ENCODE measurements around the gene GPATCH4. TPM values are rescaled to one million over a fixed set of nuclear protein-coding genes. Genes with fewer than 3 reads are reported as not detected.
"Not testable (repeated sequence)": the region's sequence is repeated elsewhere in the genome, so short reads cannot be mapped to it uniquely, and the experiment has no call there.

The GPATCH4 gene
- 8.9 and 9.9 TPM in 2 replicates for total RNA-seq

DNA sequence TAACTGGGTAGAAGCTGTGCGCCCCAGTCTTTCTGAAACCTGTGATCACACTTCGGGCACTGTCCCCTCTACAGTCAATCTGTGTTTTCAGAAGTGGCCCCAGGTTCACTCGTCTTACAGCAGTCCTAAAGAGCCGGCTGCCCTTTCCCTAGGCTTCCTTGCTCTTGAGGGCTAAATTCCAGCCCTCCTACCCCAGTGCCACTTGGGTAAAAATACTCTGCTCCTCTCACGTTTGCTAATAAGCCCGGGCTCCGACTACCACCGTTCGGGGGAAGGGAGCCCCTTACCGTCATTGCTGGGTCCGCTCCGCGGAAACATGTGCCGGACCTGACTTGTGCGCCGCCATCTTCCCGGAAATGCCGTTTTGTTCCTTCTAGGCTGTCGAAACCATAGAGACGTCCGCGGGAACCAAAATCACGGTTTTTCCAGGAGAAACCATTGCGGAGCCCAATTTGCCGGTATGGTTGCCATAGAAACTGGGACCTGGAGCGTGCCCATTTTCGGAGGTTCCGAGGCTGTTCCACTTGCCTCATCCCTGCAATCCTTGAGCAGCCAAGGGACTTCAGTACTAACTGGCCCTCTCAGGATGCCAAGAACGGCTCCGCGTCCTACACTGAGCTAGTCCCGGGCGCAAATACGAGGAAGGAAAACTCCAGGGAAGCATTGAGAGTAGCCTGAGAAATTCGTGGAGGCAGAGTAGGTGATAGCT is at the start of gene GPATCH4:
Gene GPATCH4 (minus strand): TSS at position 358 of the 709 bp plus-strand sequence.
- DNase-seq (ENCODE audit: low read depth in 2 of 2) = peak; percentile 82 to 89

DNA sequence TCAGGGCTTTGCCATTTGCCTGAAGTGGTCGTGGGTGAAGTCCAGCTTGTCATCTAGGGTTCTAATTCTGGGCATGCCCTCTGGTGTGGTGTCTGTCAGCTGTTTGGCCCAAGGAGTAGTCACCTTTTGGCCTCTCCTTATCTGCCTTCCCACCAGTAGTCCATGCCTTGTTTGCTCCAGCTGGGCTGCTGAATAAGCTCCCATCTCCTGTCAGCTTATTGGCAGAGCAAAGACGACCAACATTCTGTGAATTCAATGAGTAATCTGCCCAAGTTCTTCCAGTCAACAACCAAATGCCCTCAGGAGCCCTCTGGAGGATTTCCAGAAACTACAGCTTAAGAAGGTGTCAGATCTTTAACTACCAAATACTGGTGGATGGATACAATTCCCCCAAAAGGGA is 47.7 kb upstream of the GPATCH4 start:
- DNase-seq (ENCODE audit: low read depth in 2 of 2) = no peak

DNA sequence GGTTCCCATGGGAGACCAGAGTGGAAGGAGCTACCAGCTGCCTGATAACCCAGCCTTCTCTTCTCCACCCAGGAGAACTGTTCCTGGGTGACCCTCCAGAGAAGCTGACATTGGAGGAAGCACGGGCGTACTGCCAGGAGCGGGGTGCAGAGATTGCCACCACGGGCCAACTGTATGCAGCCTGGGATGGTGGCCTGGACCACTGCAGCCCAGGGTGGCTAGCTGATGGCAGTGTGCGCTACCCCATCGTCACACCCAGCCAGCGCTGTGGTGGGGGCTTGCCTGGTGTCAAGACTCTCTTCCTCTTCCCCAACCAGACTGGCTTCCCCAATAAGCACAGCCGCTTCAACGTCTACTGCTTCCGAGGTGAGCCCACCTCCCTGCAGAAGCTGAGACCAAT is 47.2 kb upstream of the GPATCH4 start:
- no peak for DNase-seq (ENCODE audit: low read depth in 2 of 2)

DNA sequence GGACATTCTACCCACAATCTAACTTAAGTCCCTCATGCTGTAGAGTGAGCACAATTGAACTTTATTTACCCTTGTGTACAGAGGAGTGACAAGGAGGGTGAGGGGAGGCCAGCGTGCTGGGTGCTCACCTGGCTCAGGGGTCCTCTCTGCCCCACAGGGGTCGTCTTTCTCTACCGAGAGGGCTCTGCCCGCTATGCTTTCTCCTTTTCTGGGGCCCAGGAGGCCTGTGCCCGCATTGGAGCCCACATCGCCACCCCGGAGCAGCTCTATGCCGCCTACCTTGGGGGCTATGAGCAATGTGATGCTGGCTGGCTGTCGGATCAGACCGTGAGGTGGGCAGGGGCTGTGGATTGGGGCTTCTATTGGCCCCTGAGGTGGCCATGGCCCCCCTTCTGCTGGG is 46.1 kb upstream of the GPATCH4 start:
- DNase-seq (ENCODE audit: low read depth in 2 of 2) = no peak

DNA sequence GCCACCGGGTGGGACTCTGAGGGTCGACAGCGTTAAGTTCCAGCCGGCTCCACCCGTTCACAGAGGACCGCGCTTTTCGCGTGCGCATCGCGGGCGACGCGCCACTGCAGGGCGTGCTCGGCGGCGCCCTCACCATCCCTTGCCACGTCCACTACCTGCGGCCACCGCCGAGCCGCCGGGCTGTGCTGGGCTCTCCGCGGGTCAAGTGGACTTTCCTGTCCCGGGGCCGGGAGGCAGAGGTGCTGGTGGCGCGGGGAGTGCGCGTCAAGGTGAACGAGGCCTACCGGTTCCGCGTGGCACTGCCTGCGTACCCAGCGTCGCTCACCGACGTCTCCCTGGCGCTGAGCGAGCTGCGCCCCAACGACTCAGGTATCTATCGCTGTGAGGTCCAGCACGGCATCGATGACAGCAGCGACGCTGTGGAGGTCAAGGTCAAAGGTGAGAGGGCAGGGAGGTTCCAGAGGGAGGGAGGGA is 45.5 kb upstream of the GPATCH4 start:
- DNase-seq (ENCODE audit: low read depth in 2 of 2) = no peak

DNA sequence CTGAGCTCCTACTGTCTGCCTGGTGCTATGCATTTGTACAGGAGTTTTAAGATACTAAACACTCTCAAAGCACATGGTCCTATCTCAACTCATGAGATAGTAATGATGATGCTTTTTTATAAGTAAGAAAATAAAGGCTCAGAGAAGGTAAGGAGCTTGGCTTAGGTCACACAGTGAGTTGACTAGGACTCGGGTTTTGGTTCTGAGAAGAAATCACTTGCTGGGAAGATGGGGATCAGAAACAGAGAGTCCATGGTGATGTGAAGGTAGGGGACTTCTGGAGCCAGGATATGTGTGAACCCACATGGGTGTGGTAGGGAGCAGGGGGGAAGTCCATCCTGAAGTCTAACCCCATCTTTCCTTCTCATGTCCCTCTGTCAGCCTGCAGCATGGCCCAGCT is 44.4 kb upstream of the GPATCH4 start:
- no peak for DNase-seq (ENCODE audit: low read depth in 2 of 2)

DNA sequence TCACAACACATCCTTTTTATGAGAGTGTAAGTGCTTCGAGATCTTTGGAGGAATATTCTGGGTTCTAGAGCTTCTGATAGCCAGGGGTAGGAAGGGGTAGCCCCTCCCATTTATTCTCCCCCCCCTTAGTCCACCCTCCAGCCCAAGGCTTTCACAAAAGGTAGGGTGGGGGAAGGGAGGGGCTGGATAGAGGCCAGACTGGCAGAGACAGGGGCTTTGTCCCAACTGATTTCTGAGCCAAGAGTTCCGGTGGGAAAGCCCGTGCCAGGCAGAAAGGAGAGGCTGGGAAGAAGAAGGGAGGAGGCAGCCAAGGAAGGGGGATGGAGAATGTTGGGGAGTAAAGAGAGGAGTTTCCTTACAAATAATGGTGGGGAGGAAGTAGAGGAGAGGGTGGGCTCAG is 43.8 kb upstream of the GPATCH4 start:
- no peak for DNase-seq (ENCODE audit: low read depth in 2 of 2)

DNA sequence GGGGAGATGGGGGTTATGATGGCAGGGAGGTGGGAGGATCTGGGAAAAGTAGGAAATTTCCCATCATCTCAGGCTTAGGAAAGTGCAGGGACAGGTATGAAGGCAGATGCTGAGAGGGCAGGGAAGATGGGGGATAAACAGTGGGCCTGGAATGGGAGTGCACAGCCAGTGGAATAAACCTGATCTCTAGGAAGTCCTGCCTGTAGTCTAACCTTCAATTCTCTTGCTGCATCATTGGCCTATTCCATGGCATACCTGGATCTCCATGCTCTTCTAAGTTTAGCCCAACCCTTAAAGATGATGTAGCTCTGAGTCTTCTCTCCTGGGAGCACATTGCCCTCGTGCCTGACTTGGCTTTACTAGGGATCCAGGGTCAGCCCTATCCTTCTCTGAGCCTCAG is 43.4 kb upstream of the GPATCH4 start:
- no peak for DNase-seq (ENCODE audit: low read depth in 2 of 2)

DNA sequence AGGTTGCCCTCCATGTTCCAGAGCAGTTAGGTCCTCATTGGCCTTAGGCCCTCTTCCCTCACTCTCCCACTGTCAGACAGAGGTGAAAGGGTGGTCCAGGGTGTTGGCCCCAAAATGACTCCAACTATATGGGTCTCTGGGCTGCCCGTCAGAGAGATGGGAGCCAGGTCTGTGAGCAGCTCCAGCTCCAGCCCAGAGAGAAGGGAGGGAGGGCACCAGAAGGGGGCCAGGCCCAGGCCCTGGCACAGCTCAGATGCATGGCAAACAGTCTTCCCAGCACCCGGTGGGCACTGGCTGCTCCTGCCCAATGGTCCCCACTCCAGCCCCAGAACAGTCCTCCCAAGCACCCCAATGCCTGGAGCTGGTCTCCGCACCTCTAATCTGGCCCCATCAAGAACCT is 42.9 kb upstream of the GPATCH4 start:
- DNase-seq (ENCODE audit: low read depth in 2 of 2) = no peak

DNA sequence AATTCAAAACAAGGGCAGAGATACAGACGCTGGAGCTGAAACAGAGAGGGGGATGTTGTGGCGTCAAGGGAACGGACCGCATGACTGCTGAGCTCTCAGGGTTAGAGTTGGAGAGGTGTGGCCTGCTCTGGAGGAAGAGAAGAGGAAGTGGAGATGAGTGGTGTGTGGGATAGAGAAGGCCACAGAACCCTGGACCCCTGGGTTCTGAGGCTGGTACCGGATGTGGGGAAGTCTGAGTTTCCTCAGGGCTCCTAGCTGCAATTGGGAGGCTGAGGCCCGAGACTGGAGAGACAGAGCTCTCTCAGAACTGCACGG is 42.5 kb upstream of the GPATCH4 start:
- no peak for DNase-seq (ENCODE audit: low read depth in 2 of 2)

DNA sequence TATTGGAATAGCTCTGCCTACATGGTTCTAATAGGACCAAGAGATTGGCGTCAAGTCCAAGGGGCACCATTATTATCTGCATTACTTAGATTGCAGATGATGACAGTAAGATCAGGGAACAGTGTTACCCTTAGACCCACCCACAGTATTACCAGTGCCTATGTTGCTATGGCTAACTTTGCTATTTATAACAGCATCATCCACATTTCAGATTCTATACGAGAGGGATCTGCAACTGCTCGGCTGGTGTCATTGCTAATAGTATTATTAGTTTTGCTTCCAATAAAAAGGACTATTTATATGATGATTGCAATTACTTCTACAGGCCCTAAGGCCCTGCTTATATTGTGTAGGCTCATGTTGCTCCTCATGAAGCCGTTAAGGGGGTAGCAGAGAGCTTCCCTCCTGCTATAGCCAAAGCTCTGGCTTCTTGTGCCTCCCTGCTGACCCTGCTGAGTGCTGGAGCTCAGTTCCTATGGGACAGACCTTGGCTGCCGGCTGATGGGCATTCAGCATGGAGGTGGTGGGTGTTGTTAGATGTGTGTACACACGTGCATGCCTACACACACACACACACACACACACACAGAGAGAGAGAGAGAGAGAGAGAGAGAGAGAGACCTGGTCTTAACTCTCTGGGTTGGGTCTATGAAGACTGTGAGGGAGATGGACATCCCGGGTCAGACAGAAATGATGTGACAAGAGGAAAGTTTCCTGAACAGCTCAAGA is 41.9 kb upstream of the GPATCH4 start:
- DNase-seq (ENCODE audit: low read depth in 2 of 2) = no peak

DNA sequence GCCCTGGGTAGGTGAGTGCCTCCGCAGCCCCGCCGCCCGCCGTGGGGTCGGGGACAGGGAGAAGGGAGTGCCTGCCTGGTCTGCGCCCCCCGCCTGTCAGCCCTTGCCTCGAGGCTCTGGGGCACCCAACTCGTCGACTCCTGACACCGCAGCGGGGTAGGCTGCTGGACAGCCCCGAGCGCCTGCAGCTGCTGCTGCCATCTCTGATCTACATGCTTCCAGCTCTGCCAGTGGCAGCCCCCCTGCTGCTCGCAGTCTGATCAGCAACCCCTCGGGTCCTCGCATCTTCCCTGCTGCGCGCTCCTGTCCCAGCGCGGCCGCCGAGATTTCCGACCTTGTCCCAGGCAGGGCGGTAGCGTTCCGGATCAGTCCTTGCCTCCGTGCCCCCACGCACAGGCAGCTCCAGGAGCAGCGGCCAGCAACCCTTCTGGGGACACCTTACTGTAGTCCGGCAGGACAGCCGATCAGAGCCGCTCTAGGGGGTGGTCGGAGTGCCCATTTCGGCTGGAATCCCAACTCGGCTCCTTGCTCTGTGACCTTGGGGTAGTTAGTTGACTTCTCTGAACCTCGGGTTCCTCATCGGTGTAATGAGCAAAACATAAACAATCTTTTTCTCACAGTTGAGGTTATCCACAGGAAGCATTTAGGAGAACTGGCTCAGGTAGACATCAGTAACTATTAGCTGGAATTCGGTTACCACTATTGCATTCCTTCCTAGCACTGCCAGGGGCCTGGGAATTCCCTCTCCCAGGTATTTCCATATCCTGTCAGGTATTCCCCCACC is 41.2 kb upstream of the GPATCH4 start:
- DNase-seq (ENCODE audit: low read depth in 2 of 2) = no peak

DNA sequence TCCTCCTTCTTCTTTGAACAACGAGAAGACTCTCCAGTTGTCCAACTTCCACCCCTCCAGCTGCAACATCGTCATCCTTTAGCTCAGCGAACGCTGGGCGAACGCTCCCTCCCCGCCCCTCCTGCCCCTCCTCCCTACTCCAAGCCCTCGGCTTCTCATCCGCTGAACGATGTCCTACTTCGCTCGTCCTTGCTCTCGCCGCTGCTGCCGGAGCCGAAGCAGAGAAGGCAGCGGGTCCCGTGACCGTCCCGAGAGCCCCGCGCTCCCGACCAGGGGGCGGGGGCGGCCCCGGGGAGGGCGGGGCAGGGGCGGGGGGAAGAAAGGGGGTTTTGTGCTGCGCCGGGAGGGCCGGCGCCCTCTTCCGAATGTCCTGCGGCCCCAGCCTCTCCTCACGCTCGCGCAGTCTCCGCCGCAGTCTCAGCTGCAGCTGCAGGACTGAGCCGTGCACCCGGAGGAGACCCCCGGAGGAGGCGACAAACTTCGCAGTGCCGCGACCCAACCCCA is 40.5 kb upstream of the GPATCH4 start, which contains the start of gene BCAN:
Gene BCAN (plus strand): TSS at position 357 of the 504 bp plus-strand sequence. CDS start 3,938 bp downstream, outside the sequence.
- no peak for DNase-seq (ENCODE audit: low read depth in 2 of 2)

DNA sequence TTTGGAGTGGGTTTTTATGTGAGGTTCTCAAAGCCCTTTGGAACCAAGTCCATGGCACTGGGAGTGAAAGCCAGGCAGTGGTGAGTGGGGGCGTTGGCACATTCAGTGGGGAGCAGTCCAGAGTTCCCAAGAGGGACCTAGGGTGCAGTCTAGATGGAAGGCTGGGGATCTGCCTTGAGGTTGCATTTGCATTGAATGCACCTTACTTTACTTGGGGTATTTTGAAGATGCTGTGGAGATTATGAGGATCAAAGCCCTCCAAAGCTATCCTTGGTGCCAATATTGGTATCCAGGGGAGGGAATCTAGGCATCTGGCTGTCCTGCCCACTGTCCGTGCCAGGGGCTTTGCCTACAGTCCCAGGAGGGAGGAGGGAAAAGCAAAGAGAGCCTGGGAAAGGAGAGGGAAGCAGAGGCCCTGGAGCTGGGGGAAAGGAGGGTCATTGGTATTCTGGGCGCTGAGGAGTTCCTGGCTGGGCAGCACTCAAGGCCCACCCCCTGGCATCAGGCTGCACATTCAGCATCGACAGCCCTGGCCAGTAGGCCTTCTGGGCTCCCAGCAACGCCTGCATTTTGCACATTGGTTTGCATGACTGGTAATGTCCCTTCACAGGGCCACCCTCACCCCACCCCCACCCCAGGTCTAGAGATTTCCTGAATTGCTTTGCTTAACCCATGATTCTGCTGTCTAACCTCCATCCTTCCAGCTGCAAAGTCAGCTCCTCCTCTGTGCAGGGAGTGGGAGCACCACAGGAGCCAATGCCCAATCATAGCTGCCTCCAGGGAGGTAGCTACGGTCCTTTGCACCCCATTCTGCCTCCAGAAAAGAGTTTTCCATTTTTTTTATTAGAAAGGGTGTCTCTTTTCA is 39.8 kb upstream of the GPATCH4 start:
- DNase-seq (ENCODE audit: low read depth in 2 of 2) = no peak

DNA sequence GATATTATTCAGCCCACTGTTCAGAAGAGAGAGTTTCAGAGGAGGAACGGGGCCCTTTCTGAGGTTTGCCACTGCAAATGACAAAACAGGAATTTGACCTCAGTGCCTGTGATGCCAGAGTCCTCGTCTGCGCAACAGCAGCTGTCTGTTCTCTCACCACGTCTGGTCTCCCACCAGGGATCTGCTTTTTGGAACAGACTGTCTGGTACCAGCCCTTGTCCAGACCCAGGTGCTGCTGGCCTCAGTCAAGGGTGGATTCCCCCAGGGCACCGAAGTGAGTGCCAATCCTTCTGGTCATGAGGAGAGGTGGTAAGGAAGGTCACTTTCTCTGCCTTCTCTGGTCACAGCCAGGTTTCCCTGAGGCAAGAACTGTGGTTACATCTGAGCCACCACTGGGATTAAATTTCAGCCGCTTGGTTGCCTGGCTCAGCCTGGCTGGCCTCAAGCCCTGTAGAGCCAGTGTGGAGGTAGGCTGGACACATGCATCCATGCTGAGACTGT is 38.4 kb upstream of the GPATCH4 start:
- no peak for DNase-seq (ENCODE audit: low read depth in 2 of 2)

DNA sequence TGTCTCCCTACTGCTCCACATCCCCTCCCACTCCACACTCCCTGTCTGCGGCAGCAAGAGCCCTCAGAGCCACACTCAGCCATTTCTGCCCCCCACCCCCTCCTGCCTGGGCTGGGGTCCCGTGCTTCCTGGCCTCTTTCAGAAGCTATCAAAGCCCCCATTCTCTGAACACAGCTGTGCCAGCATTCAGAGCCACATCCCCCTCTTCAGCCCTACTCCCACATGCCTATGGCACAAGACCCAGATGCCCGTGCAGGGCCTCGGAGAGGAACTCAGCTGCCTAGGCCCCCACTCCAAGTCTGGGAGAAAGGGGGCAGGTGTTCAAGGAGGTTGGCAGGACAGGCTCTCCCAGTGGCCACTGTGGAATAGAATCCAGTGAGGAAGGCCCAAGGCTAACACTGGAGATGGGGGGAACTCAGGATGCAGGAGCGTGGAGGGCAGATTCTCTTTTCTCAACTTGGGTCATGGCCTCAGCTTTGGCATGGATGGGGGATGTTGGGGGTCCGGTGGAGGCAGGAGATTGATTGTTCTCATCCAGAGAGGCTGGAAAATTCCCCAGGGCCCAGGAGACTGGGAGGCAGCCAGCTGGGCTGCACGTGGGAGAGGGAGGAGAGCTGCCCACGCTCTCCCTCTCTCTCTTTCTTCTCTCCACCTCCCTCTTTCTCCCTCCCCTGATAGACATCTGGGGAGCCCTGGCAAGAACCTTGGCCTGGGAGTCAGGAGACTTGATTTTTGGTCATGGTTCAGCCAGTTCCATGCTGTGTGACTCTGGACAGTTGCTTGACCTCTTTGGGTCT is 37.1 kb upstream of the GPATCH4 start:
- DNase-seq (ENCODE audit: low read depth in 2 of 2) = no peak

DNA sequence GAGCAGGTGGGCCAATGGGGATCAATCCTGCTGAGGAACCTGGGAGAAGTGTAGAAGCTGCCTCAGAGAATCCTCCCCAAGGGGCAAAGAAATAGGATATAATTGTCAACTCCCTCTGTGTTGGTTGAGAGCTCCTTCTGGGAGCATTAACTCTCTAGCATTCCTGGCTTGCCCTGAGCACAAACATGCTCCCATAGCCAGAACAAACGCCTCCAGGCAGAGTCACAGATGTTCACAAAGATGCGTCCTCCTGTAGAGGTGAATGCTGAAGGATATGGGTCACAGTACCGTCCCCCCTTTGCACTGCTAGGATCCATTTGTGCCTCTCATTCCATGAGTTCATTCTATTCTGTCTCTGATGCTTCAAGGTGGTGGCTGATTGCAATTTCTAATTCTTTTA is 31.1 kb upstream of the GPATCH4 start:
- no peak for DNase-seq (ENCODE audit: low read depth in 2 of 2)

DNA sequence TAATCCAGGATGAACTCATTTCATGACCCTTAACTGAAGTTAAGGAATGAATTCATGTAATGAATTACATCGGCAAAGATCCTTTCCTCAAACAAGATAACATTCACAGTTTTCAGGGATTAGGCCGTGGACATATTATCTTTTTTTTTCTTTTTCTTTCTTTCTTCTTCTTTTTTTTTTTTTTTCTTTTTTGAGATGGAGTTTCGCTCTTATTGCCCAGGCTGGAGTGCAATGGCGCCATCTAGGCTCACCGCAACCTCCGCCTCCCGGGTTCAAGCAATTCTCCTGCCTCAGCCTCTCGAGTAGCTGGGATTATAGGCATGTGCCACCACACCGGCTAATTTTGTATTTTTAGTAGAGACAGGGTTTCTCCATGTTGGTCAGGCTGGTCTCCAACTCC is 29.9 kb upstream of the GPATCH4 start:
- not testable (repeated sequence) for DNase-seq (ENCODE audit: low read depth in 2 of 2)

DNA sequence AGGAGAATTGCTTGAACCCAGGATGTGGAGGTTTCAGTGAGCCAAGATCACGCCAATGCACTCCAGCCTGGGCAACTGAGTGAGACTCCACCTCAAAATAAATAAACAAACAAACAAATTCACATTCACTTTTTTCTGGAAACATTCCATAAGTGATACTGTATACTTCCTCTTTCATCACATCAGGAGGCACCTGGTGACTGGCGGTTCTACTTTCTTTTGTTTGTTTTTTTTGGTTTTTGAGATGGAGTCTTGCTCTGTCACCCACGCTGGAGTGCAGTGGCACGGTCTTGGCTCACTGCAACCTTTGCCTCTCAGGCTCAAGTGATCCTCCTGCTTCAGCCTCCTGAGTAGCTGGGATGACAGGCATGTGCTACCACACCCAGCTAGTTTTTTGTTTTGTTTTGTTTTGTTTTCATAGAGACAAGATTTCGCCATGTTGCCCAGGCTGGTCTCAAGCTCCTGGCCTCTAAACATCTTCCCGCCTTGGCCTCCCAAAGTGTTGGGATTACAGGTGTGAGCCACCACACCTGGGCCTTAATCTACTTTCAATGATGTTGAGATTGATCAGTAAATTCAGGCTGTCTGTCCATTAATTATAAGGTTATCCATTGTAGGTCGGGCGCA is 28.7 kb upstream of the GPATCH4 start:
- DNase-seq (ENCODE audit: low read depth in 2 of 2) = no peak
